Measurements from ENCODE around the gene TUBB3.
"Not testable (repeated sequence)": the region's sequence is repeated elsewhere in the genome, so short reads cannot be mapped to it uniquely, and the experiment has no call there.

TUBB3 gene

GRCh38 chr16:89902980-89903379 lies 20.2 kb upstream of the TUBB3 start:
- no peak for DNase-seq

GRCh38 chr16:89903908-89904515 lies 19.1 kb upstream of the TUBB3 start:
- DNase-seq = no peak

DNA sequence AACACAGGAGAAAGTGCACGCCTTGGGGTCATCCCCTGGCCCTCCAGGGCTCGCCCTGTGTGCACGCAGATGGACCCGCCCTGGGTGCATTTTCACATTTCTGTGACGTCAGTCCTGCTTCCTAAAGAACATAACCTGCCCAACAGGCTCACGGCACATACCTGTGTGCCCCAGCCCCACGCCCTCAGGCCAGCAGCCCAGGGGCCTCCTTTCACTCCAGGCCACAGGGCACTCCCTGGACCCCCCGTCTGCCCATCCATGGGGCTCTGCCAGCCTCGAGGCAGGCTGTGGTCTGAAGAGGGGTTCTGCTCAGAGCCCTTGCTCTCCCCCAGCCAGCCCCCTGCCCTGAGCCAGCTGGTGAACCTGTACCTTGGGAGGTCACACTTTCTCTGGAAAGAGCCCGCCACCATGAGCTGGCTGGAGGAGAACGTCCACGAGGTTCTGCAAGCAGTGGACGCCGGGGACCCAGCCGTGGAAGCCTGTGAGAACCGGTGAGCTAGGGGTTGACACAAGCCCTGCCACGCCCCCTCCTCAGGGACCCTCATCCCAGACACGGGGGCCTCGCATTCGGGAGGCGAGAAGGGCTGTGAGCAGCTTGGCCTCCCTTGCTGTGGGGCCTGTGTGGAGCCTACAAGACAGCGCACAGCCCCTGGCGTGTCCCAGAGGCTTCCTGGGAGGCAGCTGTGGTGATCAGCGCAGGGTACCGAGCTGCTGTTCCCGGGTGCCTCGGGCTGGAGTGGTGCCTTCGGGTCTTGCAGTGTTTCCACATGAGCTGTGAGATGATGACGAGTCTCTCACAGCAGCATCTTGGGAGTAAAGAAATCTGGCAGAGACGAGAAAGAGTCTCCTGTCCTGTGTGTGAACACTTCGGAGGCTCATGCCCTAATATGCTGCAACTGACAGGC lies 18.3 kb upstream of the TUBB3 start:
- no peak for DNase-seq

- DNase-seq = no peak
These were observed 17.5 kb upstream of the TUBB3 start for GRCh38 chr16:89905511-89906139.

- DNase-seq = no peak
These were observed 16.8 kb upstream of the TUBB3 start for GRCh38 chr16:89906140-89907025.

DNA sequence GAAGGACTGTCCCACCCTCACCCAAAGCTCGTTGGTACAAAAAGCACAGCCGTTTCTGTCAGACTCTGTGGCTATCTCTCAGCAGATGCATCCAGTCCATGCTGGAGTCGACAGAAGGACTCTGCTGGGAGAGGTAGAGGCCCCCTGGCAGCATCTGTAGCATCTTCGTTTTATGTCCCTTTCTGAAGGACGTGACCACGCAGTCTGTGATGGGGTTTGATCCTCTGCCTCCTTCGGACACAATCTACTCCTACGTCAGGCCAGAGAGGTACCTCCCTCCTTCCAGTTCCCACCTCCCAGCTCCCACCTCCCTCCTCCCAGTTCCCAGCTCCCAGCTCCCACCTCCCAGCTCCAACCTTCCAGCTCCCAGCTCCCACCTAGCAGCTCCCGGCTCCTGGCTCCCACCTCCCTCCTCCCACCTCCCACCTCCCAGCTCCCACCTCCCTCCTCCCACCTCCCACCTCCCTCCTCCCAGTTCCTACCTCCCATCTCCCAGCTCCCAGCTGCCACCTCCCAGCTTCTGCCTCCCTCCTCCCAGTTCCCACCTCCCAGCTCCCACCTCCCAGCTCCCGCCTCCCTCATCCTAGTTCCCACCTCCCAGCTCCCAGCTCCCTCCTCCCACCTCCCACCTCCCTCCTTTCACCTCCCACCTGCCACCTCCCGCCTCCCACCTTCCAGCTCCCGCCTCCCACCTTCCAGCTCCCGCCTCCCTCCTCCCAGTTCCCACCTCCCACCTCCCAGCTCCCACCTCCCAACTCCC lies 15.9 kb upstream of the TUBB3 start:
- DNase-seq = no peak

DNA sequence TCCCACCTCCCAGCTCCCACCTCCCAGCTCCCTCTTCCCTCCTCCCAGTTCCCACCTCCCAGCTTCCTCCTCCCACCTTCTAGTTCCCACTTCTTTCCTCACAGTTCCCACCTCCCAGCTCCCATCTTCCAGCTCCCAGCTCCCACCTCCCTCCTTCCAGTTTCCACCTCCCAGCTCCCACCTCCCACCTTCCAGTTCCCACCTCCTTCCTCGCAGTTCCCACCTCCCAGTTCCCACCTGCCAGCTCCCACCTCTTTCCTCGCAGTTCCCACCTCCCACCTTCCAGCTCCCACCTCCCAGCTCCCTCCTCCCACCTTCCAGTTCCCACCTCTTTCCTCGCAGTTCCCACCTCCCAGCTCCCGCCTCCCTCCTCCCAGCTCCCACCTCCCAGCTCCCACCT lies 14.9 kb upstream of the TUBB3 start:
- DNase-seq = no peak

GRCh38 chr16:89909777-89910716 lies 13.1 kb upstream of the TUBB3 start:
- DNase-seq = peak; percentile 52 to 53

DNA sequence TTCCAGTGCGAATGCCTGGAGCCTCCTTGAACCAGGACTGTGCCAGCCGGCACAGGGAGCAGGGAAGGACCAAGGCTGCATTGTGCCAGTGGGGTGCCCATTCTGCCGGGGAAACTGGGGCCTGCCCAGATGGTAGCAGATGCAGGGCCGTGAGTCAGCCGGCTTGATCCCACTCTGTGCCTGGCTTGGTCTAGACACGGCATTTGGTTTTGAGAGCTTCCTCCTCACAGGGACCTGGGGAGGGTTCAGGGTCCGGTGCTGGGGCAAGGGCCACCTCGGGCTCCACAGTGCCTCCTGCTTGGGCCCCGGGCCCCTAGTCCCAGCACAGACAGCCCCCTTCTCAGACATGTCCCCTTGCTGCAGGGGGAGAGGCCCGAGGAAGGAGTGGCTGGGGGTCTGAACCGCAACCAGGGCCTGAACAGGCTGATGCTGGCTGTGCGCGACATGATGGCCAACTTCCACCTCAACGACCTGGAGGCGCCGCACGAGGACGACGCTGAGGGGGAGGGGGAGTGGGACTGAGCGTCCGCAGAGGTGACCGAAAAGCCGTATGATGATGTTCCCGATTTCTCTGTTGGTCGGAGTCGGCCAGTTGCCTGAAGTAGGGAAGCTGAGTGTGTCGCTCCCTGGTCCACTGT lies 12.3 kb upstream of the TUBB3 start:
- no peak for DNase-seq

DNA sequence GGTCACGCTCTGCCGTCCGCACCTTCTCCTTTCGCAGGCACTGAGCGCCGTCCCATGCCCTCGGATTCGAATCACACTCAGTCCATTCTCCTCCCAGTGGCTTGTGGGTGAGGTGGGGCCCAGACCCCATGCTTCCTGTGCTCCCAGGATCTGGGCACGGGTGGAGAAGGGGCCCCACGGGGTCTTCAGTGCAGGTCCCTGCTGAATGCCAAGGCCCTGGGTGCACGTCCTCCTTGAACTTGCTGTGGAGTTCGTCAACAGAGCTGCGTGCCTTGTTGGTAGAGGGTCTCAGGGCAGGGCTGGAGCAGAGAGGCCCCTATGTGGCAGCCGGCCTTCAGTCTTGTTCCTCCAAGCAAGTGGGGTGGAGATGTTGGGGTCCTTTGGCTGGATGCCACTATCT lies 11.8 kb upstream of the TUBB3 start:
- DNase-seq = no peak

- DNase-seq = no peak
These were observed 11.0 kb upstream of the TUBB3 start for GRCh38 chr16:89912143-89912542.

GRCh38 chr16:89912627-89913026 lies 10.5 kb upstream of the TUBB3 start:
- no peak for DNase-seq

DNA sequence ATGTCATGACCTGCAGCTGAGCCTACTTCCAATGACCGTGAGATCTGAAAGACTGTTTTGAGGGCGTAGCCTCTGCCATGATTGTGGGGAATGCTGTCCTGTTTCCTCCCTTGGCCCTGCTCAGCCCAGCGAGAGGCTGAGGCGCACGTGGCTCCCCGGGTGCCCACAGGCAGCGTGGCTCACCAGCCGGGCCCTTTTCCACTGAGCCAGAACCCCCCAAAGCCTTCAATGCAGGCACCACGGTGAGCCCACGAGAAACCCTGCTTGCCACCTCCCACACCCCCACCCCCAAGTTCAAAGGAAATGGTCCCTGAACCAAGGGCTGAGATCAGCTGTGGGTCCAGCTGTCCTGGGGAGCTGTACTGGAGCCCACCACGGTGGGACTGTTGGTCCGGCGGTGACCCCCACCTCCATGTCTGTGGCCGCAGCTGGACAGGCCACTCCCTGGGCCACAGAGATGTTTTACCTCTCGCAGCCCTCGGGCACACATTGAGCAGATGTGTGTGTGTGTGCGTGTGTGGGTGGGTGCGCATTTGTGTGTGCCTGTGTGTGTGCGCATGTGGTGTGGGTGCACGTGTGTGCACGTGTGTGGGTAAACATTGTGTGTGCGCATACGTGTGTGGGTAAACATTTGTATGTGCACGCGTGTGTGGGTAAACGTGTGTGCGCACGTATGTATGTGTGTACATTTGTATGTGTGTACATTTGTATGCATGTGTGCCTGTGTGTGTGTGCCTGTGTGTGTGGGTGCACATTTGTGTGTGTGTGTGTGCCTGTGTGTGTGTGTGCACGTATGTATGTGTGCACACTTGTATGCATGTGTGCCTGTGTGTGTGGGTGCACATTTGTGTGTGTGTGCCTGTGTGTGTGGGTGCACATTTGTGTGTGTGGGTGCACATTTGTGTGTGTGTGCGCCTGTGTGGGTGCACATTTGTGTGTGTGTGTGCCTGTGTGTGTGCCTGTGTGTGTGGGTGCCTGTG lies 9.4 kb upstream of the TUBB3 start:
- no peak for DNase-seq

GRCh38 chr16:89914642-89915285 lies 8.4 kb upstream of the TUBB3 start:
- DNase-seq = not testable (repeated sequence)

DNA sequence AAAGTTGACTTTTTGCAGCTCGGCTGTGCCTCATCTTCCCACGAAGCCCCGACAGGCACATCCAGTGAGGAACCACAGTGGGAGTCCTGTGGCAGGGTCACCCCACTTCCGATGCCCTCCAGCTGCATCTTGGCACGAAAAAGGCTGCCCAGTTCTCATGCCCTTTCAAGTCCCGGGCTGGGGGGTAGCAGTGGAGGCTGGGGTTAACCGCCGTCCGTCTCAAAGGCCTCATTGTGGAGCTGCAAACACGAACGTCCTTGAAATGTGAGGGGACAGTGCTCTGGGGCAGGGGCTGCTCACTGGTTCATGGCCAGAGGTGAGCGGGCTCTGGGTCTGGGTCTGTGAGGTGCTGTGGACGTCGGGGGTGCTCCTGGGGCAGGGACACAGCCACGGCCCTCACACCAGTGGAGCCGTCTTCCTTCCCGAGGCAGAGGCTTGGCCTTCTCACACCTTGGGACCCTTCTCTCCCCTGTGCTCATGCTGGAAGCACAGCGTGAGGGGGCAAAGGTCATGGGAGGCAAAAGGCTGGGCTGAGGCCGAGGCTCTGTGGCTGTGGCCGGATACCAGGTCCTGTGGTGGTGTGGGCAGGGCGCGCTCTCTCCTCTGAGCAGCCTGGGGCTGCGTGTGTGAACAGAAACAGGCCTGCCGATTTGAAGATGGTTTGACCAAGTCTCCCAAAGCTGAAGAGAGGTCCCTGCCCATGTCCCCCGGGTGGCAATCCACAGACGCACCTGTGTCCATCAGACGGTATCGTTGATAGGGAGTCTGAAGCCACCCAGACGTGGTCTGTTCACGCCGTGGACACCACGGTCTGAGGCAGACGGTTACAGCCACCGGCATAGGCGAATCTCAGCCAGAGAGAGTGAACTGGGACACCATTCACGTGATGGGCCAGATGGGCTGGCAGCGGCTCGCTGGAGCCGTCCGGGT lies 7.6 kb upstream of the TUBB3 start:
- no peak for DNase-seq

DNA sequence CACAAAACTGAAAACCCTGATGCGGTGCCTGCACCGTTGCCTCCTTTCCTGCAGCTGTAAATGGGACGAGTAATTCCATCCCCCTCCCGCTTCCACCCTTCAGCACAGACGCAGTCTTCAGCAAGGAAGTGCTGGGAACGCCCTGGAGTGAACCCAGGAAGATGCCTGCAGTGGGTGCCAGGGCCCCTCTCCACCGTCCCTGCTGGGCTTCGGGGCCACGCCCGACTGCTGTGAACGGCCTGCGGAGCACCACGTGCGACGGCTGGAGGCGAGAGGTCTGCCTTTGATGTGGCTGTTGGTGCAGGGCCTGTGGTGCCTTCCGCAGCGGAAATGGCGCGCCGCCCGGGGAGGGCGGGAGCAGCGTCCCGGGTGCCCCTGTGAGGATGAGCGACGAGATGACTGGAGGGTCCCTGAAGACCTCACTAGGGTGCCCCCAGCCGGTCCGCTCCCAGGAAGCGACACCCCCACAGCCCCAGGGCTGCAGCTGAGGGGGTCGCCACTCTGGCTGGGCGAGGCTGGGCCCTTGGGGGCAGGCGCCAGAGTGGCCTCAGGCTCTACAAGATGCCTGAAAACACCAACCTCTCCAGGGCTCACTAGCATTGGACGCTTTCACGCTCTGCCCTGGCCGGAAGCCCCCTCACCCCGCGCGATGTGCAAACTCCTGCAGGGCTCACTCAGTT lies 5.2 kb upstream of the TUBB3 start:
- peak; percentile 81 to 90 for DNase-seq
